Adrenal gland (tissue), 12 donors: ENCODE measurements around the gene CAPN5. TPM values are rescaled to one million over a fixed set of nuclear protein-coding genes. Genes with fewer than 3 reads are reported as not detected.

ENCODE experiments used
- DNase-seq, 7 donors: peaks; one replicate each; pipeline ENCODE4 v3.0.0-alpha.2; 2019 to 2020
- H3K27ac ChIP-seq, 5 donors: fragments of 200-600 bp; sonication (generic) in 4 of 5; 1 replicate in 3 of 5; 2 replicates in 2 of 5; pipeline versions ENCODE4 v1.5.1 to v1.8.0; 2016 to 2020; ENCODE audit warnings: mild to moderate bottlenecking in 1 of 5
- H3K27me3 ChIP-seq: fragments of 200-600 bp; 2 replicates; pipeline ENCODE4 v1.8.0; 2021
- H3K36me3 ChIP-seq, 2 donors: fragments of 200-600 bp; replicated peaks in 1 of 2; 1 replicate in 1 of 2; 2 replicates in 1 of 2; pipeline versions ENCODE4 v1.5.1 to v1.8.0; 2018 to 2022
- H3K4me1 ChIP-seq, 2 donors: fragments of 200-600 bp; replicated peaks in 1 of 2; 1 replicate in 1 of 2; 2 replicates in 1 of 2; pipeline versions ENCODE4 v1.5.1 to v1.8.0; 2018 to 2021
- H3K4me3 ChIP-seq, 4 donors: fragments of 200-600 bp; sonication (generic) in 3 of 4; one replicate each; pipeline ENCODE4 v1.5.1; 2016 to 2018
- H3K9me3 ChIP-seq, 3 donors: fragments of 200-600 bp; sonication (generic) in 1 of 3; replicated peaks in 1 of 3; 1 replicate in 2 of 3; 2 replicates in 1 of 3; pipeline versions ENCODE4 v1.5.1 to v1.8.0; 2016 to 2021
- POLR2A ChIP-seq, 2 donors: fragments of 450-650 bp; IDR thresholded peaks; one replicate each; pipeline ENCODE4 v1.6.1; 2017; ENCODE audit warnings: antibody characterized with exemption in 2 of 2, mild to moderate bottlenecking in 2 of 2, moderate library complexity in 1 of 2
- WGBS, 4 donors: extraction: QIAGEN DNeasy Blood & Tissue Kit in 2 of 4; methylation state at CpG; one replicate each; pipeline versions ENCODE4 v1.1.5 to v1.1.7; 2013 to 2017; 5-methylcytosine and 5-hydroxymethylcytosine counted together
- intact Hi-C, 2 donors: fragments of 100-400 bp; cut with DNase I; formaldehyde crosslinking; loops; one replicate each; pipeline versions ENCODE4 v1.14.1 to v1.15.0; 2022 to 2023
- polyA plus RNA-seq, 3 donors: library from polyadenylated mRNA; stranded (reverse); fragments of 200-250 nt in 2 of 3; fragments of 350-450 nt in 1 of 3; fragmentation: Illumina TruSeq in 1 of 3; extraction: RNeasy Lipid Tissue Mini Kit (QIAGEN cat#74804) in 1 of 3; gene quantifications; one replicate each; pipeline ENCODE4 v1.2.3, GENCODE V29; 2013 to 2014
- total RNA-seq, 9 donors: library from RNA; depleted of rRNA in 4 of 9; stranded (reverse); fragments of >200 nt in 4 of 9; fragments of 120-200 nt in 1 of 9; fragmentation: NEBNext Ultra II Directional in 1 of 9; extraction: Animal tissue kit (Norgen Biotek cat#: 25700) in 1 of 9; gene quantifications; one replicate each; pipeline versions ENCODE4 v1.1.0 to v1.2.4, GENCODE V29; 2013 to 2023
- TF ChIP-seq, protein P1 (sequence below), 6 experiments: fragments of 450-650 bp in 4 of 6; fragments of 200-600 bp in 2 of 6; sonication (generic) in 1 of 6; IDR thresholded peaks; 1 replicate in 5 of 6; 2 replicates in 1 of 6; pipeline versions ENCODE4 v1.5.1 to v1.8.0; 2016 to 2021; ENCODE audit warnings: antibody characterized with exemption in 6 of 6, mild to moderate bottlenecking in 2 of 6, moderate library complexity in 1 of 6
- donor health status: healthy with polysubstance abuse.
- donor health status: Bipolar disorder and iron deficiency.
- donor health status: DM: yes; HTN: yes; CAD: no.
- donor health status: DM: no; HTN: no; CAD: no.
- donor health status: DM: no; HTN: no; CAD: no.
- donor health status: DM: yes; HTN: yes; CAD: no.

The CAPN5 gene
- total and polyA plus RNA-seq, 12 donors: 5.6 to 29.6 (median 18.4) TPM

DNA sequence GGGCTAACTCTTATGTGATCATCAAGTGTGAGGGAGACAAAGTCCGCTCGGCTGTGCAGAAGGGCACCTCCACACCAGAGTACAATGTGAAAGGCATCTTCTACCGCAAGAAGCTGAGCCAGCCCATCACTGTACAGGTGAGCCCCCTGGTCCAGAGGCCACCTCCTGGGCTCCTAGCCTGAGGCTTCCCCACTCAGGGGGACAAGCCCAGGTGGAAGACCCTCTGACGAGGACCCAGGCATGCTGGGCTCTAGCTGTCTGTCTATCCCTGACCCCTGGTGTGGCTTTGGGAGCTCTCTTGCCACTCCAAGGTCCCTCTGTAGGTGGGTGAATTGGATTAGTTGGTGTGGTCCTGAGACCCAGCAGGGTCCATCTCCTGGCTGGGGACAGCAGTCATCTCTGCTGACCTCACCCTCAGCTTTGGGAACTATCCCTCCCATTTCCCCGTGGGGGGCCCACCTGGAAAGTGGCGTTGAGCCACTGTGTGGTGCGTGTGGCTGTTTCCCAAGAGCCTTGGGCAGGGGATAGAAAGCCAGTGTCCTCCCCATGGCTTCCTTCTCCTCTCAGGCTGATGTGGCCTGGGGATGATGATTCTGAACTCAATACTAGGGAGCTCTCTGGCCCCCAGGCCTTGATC, 55.9 kb downstream of the CAPN5 start:
- no peak overlapping the region for H3K27ac ChIP-seq
- no peak for DNase-seq
- no peak overlapping the region for H3K4me3 ChIP-seq
- intact Hi-C loops: loop anchor here in 1 of 2 donors (10.0 kb wide), 1 partner anchor 422 kb away; no protein-coding TSS in a partner anchor
- H3K36me3 ChIP-seq: peaks cover 0 to 9% of the 10 kb centered on the region in 2 donors
- WGBS, 4 donors: 91 to 92% (median 91%) methylated on average over 2 to 7 of the region's 7 CpGs
- peaks cover 3% of the 10 kb centered on the region in 2 donors for H3K4me1 ChIP-seq
- no peaks in the 10 kb centered on the region for H3K27me3 ChIP-seq
- no peak for TF ChIP-seq POLR2A (IDR thresholded peaks at IDR 0.05)
- TF ChIP-seq, protein P1, sequence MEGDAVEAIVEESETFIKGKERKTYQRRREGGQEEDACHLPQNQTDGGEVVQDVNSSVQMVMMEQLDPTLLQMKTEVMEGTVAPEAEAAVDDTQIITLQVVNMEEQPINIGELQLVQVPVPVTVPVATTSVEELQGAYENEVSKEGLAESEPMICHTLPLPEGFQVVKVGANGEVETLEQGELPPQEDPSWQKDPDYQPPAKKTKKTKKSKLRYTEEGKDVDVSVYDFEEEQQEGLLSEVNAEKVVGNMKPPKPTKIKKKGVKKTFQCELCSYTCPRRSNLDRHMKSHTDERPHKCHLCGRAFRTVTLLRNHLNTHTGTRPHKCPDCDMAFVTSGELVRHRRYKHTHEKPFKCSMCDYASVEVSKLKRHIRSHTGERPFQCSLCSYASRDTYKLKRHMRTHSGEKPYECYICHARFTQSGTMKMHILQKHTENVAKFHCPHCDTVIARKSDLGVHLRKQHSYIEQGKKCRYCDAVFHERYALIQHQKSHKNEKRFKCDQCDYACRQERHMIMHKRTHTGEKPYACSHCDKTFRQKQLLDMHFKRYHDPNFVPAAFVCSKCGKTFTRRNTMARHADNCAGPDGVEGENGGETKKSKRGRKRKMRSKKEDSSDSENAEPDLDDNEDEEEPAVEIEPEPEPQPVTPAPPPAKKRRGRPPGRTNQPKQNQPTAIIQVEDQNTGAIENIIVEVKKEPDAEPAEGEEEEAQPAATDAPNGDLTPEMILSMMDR (IDR thresholded peaks at IDR 0.05): no peak
- no peaks in the 10 kb centered on the region for H3K9me3 ChIP-seq

DNA sequence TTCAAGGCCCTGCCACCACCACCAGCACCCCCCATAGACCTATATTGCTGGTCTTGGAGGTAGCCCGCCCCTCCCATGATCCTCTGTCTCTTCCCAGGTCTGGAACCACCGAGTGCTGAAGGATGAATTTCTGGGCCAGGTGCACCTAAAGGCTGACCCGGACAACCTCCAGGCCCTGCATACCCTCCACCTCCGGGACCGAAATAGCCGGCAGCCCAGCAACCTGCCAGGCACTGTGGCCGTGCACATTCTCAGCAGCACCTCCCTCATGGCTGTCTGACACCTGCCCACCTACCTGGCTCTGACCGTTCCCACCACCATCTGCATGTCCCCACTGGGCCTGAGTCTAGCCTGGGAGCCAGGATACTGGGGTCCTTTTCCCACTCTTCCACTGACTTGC, 56.8 kb downstream of the CAPN5 start:
- Histone ChIP-seq H3K4me1 (peaks cover 12% of the 10 kb centered on the region in 2 donors), H3K27ac (no peak overlapping the region), H3K27me3 (no peaks in the 10 kb centered on the region), H3K9me3 (no peaks in the 10 kb centered on the region), H3K4me3 (no peak overlapping the region), H3K36me3 (peaks cover 0 to 9% of the 10 kb centered on the region in 2 donors)
- DNase-seq: no peak
- intact Hi-C loops: loop anchor here in 1 of 2 donors (10.0 kb wide), 1 partner anchor 421 kb away; no protein-coding TSS in a partner anchor
- 91 to 97% (median 93%) methylated on average over 7 to 8 of the region's 8 CpGs for WGBS, 4 donors
- no peak for TF ChIP-seq POLR2A (IDR thresholded peaks at IDR 0.05)
- TF ChIP-seq, protein P1 (IDR thresholded peaks at IDR 0.05): no peak

DNA sequence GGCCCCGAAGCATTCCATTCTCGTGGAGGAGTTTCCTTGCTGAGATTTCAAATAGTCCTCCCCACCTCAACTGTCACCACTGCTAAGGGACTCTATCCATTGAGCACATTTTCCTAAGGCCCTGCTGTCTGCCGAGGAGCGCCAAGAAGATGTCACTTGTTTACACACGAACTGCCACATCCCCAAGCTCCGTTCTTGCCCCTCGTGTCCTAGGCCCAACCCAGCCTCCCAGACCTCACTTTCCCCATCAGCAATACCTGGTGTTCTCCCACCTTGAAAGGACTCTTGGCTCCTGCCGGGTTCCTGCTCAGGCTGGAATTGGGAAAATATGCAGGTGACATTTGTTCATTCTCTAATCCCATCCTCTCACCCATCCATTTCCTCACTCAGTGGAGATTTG, 57.3 kb downstream of the CAPN5 start:
- H3K9me3 ChIP-seq: no peaks in the 10 kb centered on the region
- no peak for DNase-seq
- H3K4me3 ChIP-seq: no peak overlapping the region
- WGBS, 4 donors: 87 to 94% (median 91%) methylated on average over 8 of the region's 8 CpGs
- H3K27me3 ChIP-seq: no peaks in the 10 kb centered on the region
- TF ChIP-seq POLR2A (IDR thresholded peaks at IDR 0.05): no peak
- intact Hi-C loops: loop anchor here in 1 of 2 donors (10.0 kb wide), 1 partner anchor 421 kb away; no protein-coding TSS in a partner anchor
- no peak overlapping the region for H3K27ac ChIP-seq
- H3K36me3 ChIP-seq: peaks cover 0 to 9% of the 10 kb centered on the region in 2 donors
- peaks cover 16 to 17% of the 10 kb centered on the region in 2 donors for H3K4me1 ChIP-seq

DNA sequence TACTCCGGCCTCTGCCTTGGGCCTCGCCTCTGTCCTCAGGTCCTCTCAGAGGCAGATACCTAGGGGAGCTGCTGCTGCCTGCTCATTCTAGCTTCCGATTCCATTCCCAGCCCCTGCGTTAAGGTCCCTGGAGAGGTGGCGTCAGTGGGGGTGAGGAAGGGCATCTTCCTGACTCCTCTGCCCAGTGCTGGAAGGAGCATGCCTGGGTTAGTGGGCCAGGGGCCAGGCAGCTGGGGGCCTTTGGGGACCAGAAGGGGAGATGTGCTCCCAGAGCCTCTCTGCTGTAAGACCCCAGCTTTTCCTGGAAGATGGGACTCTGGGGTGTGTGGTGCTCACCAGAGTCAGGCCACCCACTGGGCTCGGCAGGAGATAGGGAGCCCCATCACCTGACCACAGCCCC, 57.7 kb downstream of the CAPN5 start:
- intact Hi-C loops: loop anchor here in 1 of 2 donors (10.0 kb wide), 1 partner anchor 420 kb away; no protein-coding TSS in a partner anchor
- DNase-seq: no peak
- H3K27me3 ChIP-seq: no peaks in the 10 kb centered on the region
- peaks cover 0 to 9% of the 10 kb centered on the region in 2 donors for H3K36me3 ChIP-seq
- TF ChIP-seq POLR2A (IDR thresholded peaks at IDR 0.05): no peak
- TF ChIP-seq, protein P1 (IDR thresholded peaks at IDR 0.05): no peak
- H3K4me3 ChIP-seq: no peak overlapping the region
- 88 to 93% (median 91%) methylated on average over 6 of the region's 6 CpGs for WGBS, 4 donors
- peaks cover 21% of the 10 kb centered on the region in 2 donors for H3K4me1 ChIP-seq
- no peak overlapping the region for H3K27ac ChIP-seq
- no peaks in the 10 kb centered on the region for H3K9me3 ChIP-seq
